Tibial nerve (tissue), 4 donors: ENCODE results near the gene CAPN15. TPM values are rescaled to one million over a fixed set of nuclear protein-coding genes. Genes with fewer than 3 reads are reported as not detected.

Experiments used
- DNase-seq, 2 donors: peaks; one replicate each; pipeline ENCODE4 v3.0.0-alpha.2; 2019; ENCODE audit warnings: low spot score in 2 of 2
- H3K27ac ChIP-seq, 4 donors: fragments of 200-600 bp; sonication (generic) in 3 of 4; one replicate each; pipeline ENCODE4 v1.5.1; 2017 to 2019; ENCODE audit warnings: mild to moderate bottlenecking in 1 of 4
- H3K27me3 ChIP-seq, 2 donors: fragments of 200-600 bp; sonication (generic) in 1 of 2; one replicate each; pipeline versions ENCODE4 v1.5.1 to v1.6.0; 2017 to 2019
- H3K36me3 ChIP-seq, 3 donors: fragments of 200-600 bp; sonication (generic); one replicate each; pipeline ENCODE4 v1.5.1; 2018 to 2019
- H3K4me1 ChIP-seq, 4 donors: fragments of 200-600 bp; sonication (generic) in 3 of 4; one replicate each; pipeline ENCODE4 v1.5.1; 2017 to 2019
- H3K4me3 ChIP-seq, 4 donors: fragments of 200-600 bp; sonication (generic) in 3 of 4; one replicate each; pipeline ENCODE4 v1.5.1; 2017 to 2019; ENCODE audit warnings: mild to moderate bottlenecking in 1 of 4, moderate library complexity in 1 of 4
- H3K9me3 ChIP-seq, 4 donors: fragments of 200-600 bp; sonication (generic) in 3 of 4; one replicate each; pipeline ENCODE4 v1.5.1; 2017 to 2019
- EP300 ChIP-seq, 2 donors: sonication (generic); formaldehyde crosslinking; IDR thresholded peaks; one replicate each; pipeline ENCODE4 v1.6.1; 2017; ENCODE audit warnings: antibody characterized with exemption in 2 of 2, mild to moderate bottlenecking in 1 of 2
- POLR2A ChIP-seq, 2 donors: fragments of 450-650 bp; IDR thresholded peaks; one replicate each; pipeline ENCODE4 v1.6.1; 2017; ENCODE audit warnings: antibody characterized with exemption in 2 of 2, mild to moderate bottlenecking in 2 of 2, moderate library complexity in 2 of 2
- WGBS, 2 donors: methylation state at CpG; one replicate each; pipeline ENCODE4 v1.1.5; 2018; 5-methylcytosine and 5-hydroxymethylcytosine counted together
- total RNA-seq, 4 donors: library from RNA; depleted of rRNA; stranded (reverse); fragments of >200 nt; gene quantifications; one replicate each; pipeline ENCODE4 v1.1.0, GENCODE V29; 2016
- TF ChIP-seq, protein P1 (sequence below), 5 experiments: fragments of 200-600 bp in 3 of 5; fragments of 450-650 bp in 2 of 5; sonication (generic) in 3 of 5; IDR thresholded peaks; one replicate each; pipeline ENCODE4 v1.5.1; 2016 to 2019; ENCODE audit warnings: antibody characterized with exemption in 5 of 5, mild to moderate bottlenecking in 3 of 5, moderate library complexity in 2 of 5

CAPN15 gene
- total RNA-seq, 4 donors from 2014 or later, result 19.0 to 91.5 (median 52.5) TPM

DNA sequence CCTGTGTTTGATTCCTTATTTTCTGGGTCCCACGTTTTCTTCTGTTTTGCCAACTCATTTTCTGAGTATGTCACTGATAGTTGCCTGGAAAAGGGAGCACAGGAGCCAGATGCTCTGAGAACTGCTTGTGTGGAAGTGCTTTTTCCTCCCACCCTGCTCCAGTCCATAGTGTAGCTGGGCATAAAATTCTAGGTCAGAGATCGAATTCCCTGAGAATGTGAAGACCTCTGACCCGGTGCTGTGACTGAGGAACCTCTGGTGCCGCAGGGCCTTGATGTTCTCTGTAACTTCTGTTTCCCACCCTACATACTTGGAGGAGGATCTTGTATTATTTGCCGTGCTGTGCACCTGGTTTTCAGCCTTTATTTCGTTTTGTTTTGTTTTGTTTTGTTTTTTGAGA is 19.5 kb upstream of the CAPN15 start:
- Histone ChIP-seq H3K27me3 (no peaks in the 10 kb centered on the region), H3K9me3 (no peaks in the 10 kb centered on the region), H3K36me3 (peaks cover 0 to 73% (median 2%) of the 10 kb centered on the region in 3 donors), H3K4me3 (no peak overlapping the region), H3K27ac (no peak overlapping the region), H3K4me1 (peaks cover 0 to 9% (median 0%) of the 10 kb centered on the region in 4 donors)
- TF ChIP-seq EP300 (IDR thresholded peaks at IDR 0.05), result no peak
- TF ChIP-seq POLR2A (IDR thresholded peaks at IDR 0.05), result no peak
- TF ChIP-seq, protein P1, sequence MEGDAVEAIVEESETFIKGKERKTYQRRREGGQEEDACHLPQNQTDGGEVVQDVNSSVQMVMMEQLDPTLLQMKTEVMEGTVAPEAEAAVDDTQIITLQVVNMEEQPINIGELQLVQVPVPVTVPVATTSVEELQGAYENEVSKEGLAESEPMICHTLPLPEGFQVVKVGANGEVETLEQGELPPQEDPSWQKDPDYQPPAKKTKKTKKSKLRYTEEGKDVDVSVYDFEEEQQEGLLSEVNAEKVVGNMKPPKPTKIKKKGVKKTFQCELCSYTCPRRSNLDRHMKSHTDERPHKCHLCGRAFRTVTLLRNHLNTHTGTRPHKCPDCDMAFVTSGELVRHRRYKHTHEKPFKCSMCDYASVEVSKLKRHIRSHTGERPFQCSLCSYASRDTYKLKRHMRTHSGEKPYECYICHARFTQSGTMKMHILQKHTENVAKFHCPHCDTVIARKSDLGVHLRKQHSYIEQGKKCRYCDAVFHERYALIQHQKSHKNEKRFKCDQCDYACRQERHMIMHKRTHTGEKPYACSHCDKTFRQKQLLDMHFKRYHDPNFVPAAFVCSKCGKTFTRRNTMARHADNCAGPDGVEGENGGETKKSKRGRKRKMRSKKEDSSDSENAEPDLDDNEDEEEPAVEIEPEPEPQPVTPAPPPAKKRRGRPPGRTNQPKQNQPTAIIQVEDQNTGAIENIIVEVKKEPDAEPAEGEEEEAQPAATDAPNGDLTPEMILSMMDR (IDR thresholded peaks at IDR 0.05), result no peak
- WGBS, 2 donors, result 73 to 88% methylated on average over 6 of the region's 6 CpGs
- DNase-seq, result no peak

DNA sequence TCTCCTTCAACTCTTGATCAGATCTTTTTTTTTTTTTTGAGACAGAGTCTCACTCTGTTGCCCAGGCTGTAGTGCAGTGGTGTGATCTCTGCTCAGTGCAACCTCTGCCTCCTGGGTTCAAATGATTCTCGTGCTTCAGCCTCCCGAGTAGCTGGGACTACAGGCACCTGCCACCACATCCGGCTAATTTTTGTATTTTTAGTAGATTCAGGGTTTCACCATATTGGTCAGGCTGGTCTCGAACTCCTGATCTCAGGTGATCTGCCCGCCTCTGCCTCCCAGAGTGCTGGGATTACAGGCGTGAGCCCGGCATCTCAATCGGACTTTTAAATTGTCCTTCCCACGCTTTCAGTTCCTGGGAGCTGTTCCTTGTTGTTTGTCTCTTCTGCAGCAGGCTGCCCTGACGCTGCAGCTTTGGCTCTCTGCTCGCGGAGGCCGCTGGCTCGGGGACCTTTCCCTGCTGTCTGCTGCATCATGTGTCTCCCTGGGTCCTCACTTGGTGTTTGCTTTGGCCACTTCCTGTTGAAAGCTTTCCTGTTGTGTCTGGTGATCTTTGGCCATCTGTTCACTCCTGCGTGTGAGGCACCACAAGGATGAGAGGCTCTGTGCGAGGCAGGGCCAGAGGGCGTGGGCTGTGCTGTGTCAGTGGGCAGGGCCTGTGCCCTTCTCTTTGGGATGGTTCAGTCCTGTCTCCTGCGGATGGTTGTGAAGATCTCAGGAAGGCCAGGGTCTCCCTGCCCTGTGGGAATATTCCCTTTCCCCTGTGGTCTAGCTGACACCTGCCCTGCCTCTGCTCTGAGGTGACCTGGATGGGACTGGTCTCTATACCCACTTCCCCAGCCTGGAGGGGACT is 18.4 kb upstream of the CAPN15 start:
- Histone ChIP-seq H3K4me1 (peaks cover 0 to 9% (median 0%) of the 10 kb centered on the region in 4 donors), H3K4me3 (no peak overlapping the region), H3K27ac (peak overlapping the region in 1 of 4 donors; percentile 67), H3K27me3 (no peaks in the 10 kb centered on the region), H3K36me3 (peaks cover 0 to 71% (median 2%) of the 10 kb centered on the region in 3 donors), H3K9me3 (no peaks in the 10 kb centered on the region)
- TF ChIP-seq POLR2A (IDR thresholded peaks at IDR 0.05) (no peak), EP300 (IDR thresholded peaks at IDR 0.05) (no peak)
- TF ChIP-seq, protein P1 (IDR thresholded peaks at IDR 0.05), result no peak
- 51 to 80% methylated on average over 15 to 18 of the region's 18 CpGs for WGBS, 2 donors
- DNase-seq, result peak in 1 of 2 donors; percentile 65

- Histone ChIP-seq H3K27ac (no peak overlapping the region), H3K27me3 (no peaks in the 10 kb centered on the region), H3K9me3 (no peaks in the 10 kb centered on the region), H3K4me1 (peaks cover 0 to 9% (median 0%) of the 10 kb centered on the region in 4 donors), H3K4me3 (no peak overlapping the region), H3K36me3 (peaks cover 0 to 79% (median 2%) of the 10 kb centered on the region in 3 donors)
- WGBS, 2 donors, result 92 to 94% methylated on average over 31 to 35 of the region's 35 CpGs
- TF ChIP-seq EP300 (IDR thresholded peaks at IDR 0.05), result no peak
- TF ChIP-seq, protein P1 (IDR thresholded peaks at IDR 0.05), result no peak
- no peak for DNase-seq
Measured at GRCh38 chr16:510066-510825, 17.3 kb upstream of the CAPN15 start.

DNA sequence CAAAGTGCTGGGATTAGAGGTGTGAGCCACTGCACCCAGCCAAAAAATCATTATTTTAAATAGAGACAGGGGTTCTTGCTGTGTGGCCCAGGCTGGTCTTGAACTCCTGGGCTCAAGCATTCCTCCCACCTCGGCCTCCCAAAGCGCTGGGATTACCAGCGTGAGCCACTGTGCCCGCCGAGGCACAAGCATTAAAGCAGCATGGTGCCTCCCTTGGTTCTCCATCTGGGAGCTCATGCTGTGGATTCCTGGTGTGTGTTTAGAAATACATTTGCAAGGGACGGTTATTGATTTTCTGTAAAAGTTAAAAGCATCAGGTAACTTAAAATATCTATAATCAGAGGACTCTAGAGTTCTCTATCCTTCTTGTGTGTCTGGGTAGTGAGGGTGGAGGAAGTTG is 14.7 kb upstream of the CAPN15 start:
- 86 to 90% methylated on average over 6 of the region's 6 CpGs for WGBS, 2 donors
- no peak for DNase-seq
- Histone ChIP-seq H3K9me3 (no peaks in the 10 kb centered on the region), H3K27me3 (no peaks in the 10 kb centered on the region), H3K36me3 (peaks cover 0 to 79% (median 2%) of the 10 kb centered on the region in 3 donors), H3K4me1 (peaks cover 0 to 9% (median 0%) of the 10 kb centered on the region in 4 donors), H3K4me3 (no peak overlapping the region), H3K27ac (no peak overlapping the region)
- TF ChIP-seq, protein P1 (IDR thresholded peaks at IDR 0.05), result no peak
- TF ChIP-seq POLR2A (IDR thresholded peaks at IDR 0.05) (no peak), EP300 (IDR thresholded peaks at IDR 0.05) (no peak)
